GM12891 (cell line): Measurements from ENCODE around the gene NISCH.

Experiments used
- DNase-seq: peaks from one replicate; pipeline ENCODE4 v3.0.0; 2011; ENCODE audit warnings: low spot score; ENCODE audit not compliant: insufficient read length
- FAIRE-seq: peaks from 2 replicates; lab custom pipeline; 2011; peaks lifted over from hg19 to GRCh38; lab: Jason Lieb, UNC
- PAX5 ChIP-seq: IDR thresholded peaks from 2 replicates; pipeline ENCODE4 v1.6.1; 2011; ENCODE audit warnings: low read length, moderate library complexity, mild to moderate bottlenecking; ENCODE audit not compliant: insufficient read depth, severe bottlenecking
- POLR2A ChIP-seq: IDR thresholded peaks from 2 replicates; pipeline ENCODE4 v1.6.1; 2011; ENCODE audit warnings: low read depth, low read length, control low read depth
- POLR2AphosphoS5 ChIP-seq: IDR thresholded peaks from 2 replicates; pipeline ENCODE4 v1.6.1; 2011; ENCODE audit warnings: low read depth, low read length, control low read depth
- POU2F2 ChIP-seq: IDR thresholded peaks from 2 replicates; pipeline ENCODE4 v1.6.1; 2011; ENCODE audit warnings: low read depth, mild to moderate bottlenecking, control low read depth, low read length, moderate library complexity
- SPI1 ChIP-seq: IDR thresholded peaks from 2 replicates; pipeline ENCODE4 v1.6.1; 2011; ENCODE audit warnings: low read depth, low read length, control low read depth
- TAF1 ChIP-seq: IDR thresholded peaks from 2 replicates; pipeline ENCODE4 v1.6.1; 2011; ENCODE audit warnings: low read depth, low read length, control low read depth

NISCH gene

GRCh38 chr3:52507359-52507758 lies 52.0 kb downstream of the NISCH start:
- TF ChIP-seq POLR2AphosphoS5, result no peak
- no peak for TF ChIP-seq SPI1
- no peak for TF ChIP-seq POLR2A
- DNase-seq, result no peak
- FAIRE-seq, result no peak

- FAIRE-seq (no peak), DNase-seq (no peak)
- TF ChIP-seq SPI1 (no peak), POU2F2 (no peak), POLR2AphosphoS5 (no peak), PAX5 (no peak), POLR2A (no peak), TAF1 (no peak)
Measured at GRCh38 chr3:52509753-52510328, 54.4 kb downstream of the NISCH start.

GRCh38 chr3:52511509-52511908 lies 56.1 kb downstream of the NISCH start:
- DNase-seq (no peak), FAIRE-seq (no peak)
- no peak for TF ChIP-seq POLR2A
- TF ChIP-seq POLR2AphosphoS5, result no peak
- TF ChIP-seq TAF1, result no peak
- no peak for TF ChIP-seq PAX5

- DNase-seq (no peak), FAIRE-seq (no peak)
- TF ChIP-seq POLR2A (no peak), POU2F2 (no peak), TAF1 (no peak), SPI1 (no peak)
Measured at GRCh38 chr3:52512105-52512504, 56.7 kb downstream of the NISCH start.

GRCh38 chr3:52512727-52513126 lies 57.3 kb downstream of the NISCH start:
- no peak for TF ChIP-seq PAX5
- TF ChIP-seq POLR2AphosphoS5, result no peak
- no peak for TF ChIP-seq POU2F2
- TF ChIP-seq SPI1, result no peak
- TF ChIP-seq TAF1, result no peak
- FAIRE-seq, result no peak

GRCh38 chr3:52513281-52513680 lies 57.9 kb downstream of the NISCH start:
- TF ChIP-seq TAF1 (no peak), PAX5 (no peak), POLR2AphosphoS5 (no peak), POLR2A (no peak), POU2F2 (no peak), SPI1 (no peak)
- FAIRE-seq, result no peak
- no peak for DNase-seq

More at GRCh38 chr3:52512727-52513126, 57.3 kb downstream of the NISCH start:
- DNase-seq, result no peak

- DNase-seq (no peak), FAIRE-seq (no peak)
- TF ChIP-seq SPI1 (no peak), TAF1 (no peak), PAX5 (no peak), POLR2A (no peak), POLR2AphosphoS5 (no peak), POU2F2 (no peak)
Measured at GRCh38 chr3:52514576-52514975, 59.2 kb downstream of the NISCH start.

- no peak for FAIRE-seq
- DNase-seq, result no peak
Measured at GRCh38 chr3:52515192-52515591, 59.8 kb downstream of the NISCH start.

GRCh38 chr3:52516509-52517195 lies 61.2 kb downstream of the NISCH start:
- DNase-seq (no peak), FAIRE-seq (no peak)
- TF ChIP-seq POU2F2, result no peak
- no peak for TF ChIP-seq POLR2A
- TF ChIP-seq SPI1, result no peak

More at GRCh38 chr3:52515192-52515591, 59.8 kb downstream of the NISCH start:
- no peak for TF ChIP-seq PAX5
- TF ChIP-seq POLR2AphosphoS5, result no peak
- no peak for TF ChIP-seq SPI1
- no peak for TF ChIP-seq POLR2A

- no peak for FAIRE-seq
- DNase-seq, result no peak
- TF ChIP-seq TAF1 (no peak), SPI1 (no peak), POU2F2 (no peak), POLR2A (no peak), PAX5 (no peak)
Measured at GRCh38 chr3:52517796-52518722, 62.7 kb downstream of the NISCH start.
